ENCODE data around the gene P2RY12.

Gene P2RY12

DNA sequence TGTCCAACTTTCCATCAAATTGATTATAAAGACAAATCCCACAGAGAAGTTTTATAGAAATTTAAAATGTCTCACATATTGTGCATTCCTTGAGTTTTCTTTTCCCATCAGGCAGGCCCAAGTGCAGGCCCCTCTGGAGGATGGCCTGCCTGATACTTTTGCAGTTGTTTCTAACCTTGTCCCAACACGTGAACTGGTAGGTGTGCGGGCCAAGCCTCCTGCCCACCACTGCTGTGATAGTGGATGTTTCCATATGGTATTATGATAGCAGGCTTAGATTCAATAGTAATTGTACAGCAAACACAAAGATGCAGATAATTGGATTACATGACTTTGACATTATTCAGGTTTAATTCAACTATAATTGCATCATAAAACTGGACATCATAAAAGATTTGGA is 1.4 kb downstream of the P2RY12 start:
- no peaks in the 10 kb centered on the region for H3K27me3 ChIP-seq (ENCODE audit: insufficient read depth, poor library complexity, severe bottlenecking)
- no peaks in the 10 kb centered on the region for H3K36me3 ChIP-seq (ENCODE audit: low read depth)
- ATAC-seq (ENCODE audit: low read depth) = no peak
- no peak for DNase-seq (ENCODE audit: low spot score)
- no peak overlapping the region for H3K4me3 ChIP-seq (ENCODE audit: severe bottlenecking)
- no peaks in the 10 kb centered on the region for H3K4me1 ChIP-seq (ENCODE audit: insufficient read depth, poor library complexity, severe bottlenecking)
- TF ChIP-seq, protein P1, sequence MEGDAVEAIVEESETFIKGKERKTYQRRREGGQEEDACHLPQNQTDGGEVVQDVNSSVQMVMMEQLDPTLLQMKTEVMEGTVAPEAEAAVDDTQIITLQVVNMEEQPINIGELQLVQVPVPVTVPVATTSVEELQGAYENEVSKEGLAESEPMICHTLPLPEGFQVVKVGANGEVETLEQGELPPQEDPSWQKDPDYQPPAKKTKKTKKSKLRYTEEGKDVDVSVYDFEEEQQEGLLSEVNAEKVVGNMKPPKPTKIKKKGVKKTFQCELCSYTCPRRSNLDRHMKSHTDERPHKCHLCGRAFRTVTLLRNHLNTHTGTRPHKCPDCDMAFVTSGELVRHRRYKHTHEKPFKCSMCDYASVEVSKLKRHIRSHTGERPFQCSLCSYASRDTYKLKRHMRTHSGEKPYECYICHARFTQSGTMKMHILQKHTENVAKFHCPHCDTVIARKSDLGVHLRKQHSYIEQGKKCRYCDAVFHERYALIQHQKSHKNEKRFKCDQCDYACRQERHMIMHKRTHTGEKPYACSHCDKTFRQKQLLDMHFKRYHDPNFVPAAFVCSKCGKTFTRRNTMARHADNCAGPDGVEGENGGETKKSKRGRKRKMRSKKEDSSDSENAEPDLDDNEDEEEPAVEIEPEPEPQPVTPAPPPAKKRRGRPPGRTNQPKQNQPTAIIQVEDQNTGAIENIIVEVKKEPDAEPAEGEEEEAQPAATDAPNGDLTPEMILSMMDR (IDR thresholded peaks at IDR 0.05; ENCODE audit: poor library complexity, severe bottlenecking) = no peak
- H3K27ac ChIP-seq (ENCODE audit: poor library complexity, severe bottlenecking) = no peak overlapping the region
- no peaks in the 10 kb centered on the region for H3K9me3 ChIP-seq (ENCODE audit: severe bottlenecking)

DNA sequence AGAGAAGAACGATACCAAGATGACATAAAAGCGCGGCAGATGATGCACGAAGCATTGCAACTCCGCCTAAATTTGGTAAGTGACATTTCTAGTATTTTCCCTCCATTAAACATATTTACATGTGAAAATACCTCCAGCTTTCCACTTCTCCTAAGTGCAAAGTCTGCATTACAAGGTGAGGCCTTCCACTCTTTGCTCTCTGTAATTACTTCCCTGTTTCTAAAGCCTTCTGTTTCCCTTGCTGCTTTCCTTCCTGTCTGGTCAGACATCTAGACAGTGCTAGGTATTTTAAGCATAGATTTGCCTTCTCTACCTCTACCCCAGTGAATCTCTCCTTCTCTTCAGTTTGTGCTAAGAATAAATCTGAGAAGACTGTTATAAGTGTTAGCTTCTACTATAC is 1.9 kb downstream of the P2RY12 start:
- Histone ChIP-seq H3K9me3 (ENCODE audit: severe bottlenecking) (no peaks in the 10 kb centered on the region), H3K4me1 (ENCODE audit: insufficient read depth, poor library complexity, severe bottlenecking) (no peaks in the 10 kb centered on the region), H3K4me3 (ENCODE audit: severe bottlenecking) (no peak overlapping the region), H3K27ac (ENCODE audit: poor library complexity, severe bottlenecking) (no peak overlapping the region), H3K27me3 (ENCODE audit: insufficient read depth, poor library complexity, severe bottlenecking) (no peaks in the 10 kb centered on the region), H3K36me3 (ENCODE audit: low read depth) (no peaks in the 10 kb centered on the region)
- TF ChIP-seq, protein P1 (IDR thresholded peaks at IDR 0.05; ENCODE audit: poor library complexity, severe bottlenecking) = no peak
- DNase-seq (ENCODE audit: low spot score) (no peak), ATAC-seq (ENCODE audit: low read depth) (no peak)

DNA sequence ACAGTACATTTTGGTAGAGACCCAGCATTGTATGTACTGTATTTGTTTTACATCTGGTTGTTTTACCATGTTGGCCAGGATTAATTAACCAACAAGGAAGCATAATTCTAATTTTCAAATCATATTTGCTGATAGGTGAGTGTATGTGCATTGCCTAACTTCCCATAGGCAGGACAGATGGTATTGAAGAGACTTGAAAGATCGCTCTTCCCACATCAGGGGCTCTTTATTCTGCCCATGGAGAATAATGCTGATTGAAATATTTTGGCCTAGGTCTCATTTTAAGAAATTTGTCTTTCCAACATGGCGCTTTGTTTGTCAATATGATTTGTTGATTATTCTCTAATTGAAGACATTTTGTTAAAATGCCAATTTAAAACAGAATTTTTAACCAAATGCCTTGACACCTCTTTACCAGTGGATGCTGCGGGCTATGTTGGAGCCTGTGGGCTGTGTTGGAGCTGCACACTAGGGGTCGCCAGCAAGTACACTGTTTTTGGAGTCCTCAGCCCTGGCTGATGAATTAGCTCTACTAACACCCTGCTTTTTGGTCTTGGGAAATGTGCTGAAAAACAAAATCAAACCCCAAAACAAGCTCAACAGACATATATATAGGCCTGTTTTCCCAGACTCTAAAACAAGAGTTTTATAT is 5.3 kb downstream of the P2RY12 start:
- ATAC-seq (ENCODE audit: low read depth) = peak; percentile 71

DNA sequence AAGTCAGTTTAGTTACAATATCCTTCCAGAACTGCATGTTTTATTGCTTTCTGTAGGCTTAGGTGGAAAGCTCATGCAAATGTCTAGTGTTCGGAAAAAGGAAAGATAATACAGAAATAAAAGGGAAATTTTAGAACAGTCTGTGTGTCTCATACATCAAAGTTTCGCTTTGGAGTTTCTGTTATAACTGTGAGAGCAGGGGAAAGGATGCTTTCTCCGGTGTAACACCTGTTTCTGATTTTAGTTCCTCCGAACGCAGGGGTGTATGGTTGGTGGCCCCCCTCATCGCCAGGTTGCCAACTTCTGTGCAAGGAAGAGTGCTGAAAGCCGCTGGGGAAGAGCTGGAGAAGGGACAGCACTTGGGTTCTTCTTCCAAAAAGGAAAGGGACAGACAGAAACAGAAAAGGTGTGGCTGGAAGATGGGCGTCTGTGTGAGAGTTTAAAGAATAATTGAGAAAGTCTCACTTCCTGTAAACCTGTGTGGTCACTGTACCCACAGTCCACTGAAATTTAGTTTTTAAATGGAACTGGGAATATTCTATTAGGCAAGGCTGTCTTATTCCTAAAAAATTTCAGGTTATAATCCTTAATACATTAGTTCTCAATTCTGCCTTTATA is 6.7 kb downstream of the P2RY12 start:
- no peaks in the 10 kb centered on the region for H3K9me3 ChIP-seq (ENCODE audit: severe bottlenecking)
- TF ChIP-seq, protein P1 (IDR thresholded peaks at IDR 0.05; ENCODE audit: poor library complexity, severe bottlenecking) = no peak
- no peaks in the 10 kb centered on the region for H3K27me3 ChIP-seq (ENCODE audit: insufficient read depth, poor library complexity, severe bottlenecking)
- DNase-seq (ENCODE audit: low spot score) (no peak), ATAC-seq (ENCODE audit: low read depth) (no peak)
- no peak overlapping the region for H3K27ac ChIP-seq (ENCODE audit: poor library complexity, severe bottlenecking)
- H3K36me3 ChIP-seq (ENCODE audit: low read depth) = no peaks in the 10 kb centered on the region
- no peaks in the 10 kb centered on the region for H3K4me1 ChIP-seq (ENCODE audit: insufficient read depth, poor library complexity, severe bottlenecking)
- no peak overlapping the region for H3K4me3 ChIP-seq (ENCODE audit: severe bottlenecking)

More for the DNA sequence above, 5.3 kb downstream of the P2RY12 start:
- Histone ChIP-seq H3K27me3 (ENCODE audit: insufficient read depth, poor library complexity, severe bottlenecking) (no peaks in the 10 kb centered on the region), H3K36me3 (ENCODE audit: low read depth) (no peaks in the 10 kb centered on the region), H3K27ac (ENCODE audit: poor library complexity, severe bottlenecking) (no peak overlapping the region), H3K9me3 (ENCODE audit: severe bottlenecking) (no peaks in the 10 kb centered on the region), H3K4me1 (ENCODE audit: insufficient read depth, poor library complexity, severe bottlenecking) (no peaks in the 10 kb centered on the region), H3K4me3 (ENCODE audit: severe bottlenecking) (no peak overlapping the region)
- DNase-seq (ENCODE audit: low spot score) = no peak
- TF ChIP-seq, protein P1 (IDR thresholded peaks at IDR 0.05; ENCODE audit: poor library complexity, severe bottlenecking) = peak; percentile 55
